ENCODE data around the gene IRX4. TPM values are rescaled to one million over a fixed set of nuclear protein-coding genes. Genes with fewer than 3 reads are reported as not detected.

Gene IRX4
- polyA plus RNA-seq, 3 donors = 0.39 to 0.61 (median 0.55) TPM

DNA sequence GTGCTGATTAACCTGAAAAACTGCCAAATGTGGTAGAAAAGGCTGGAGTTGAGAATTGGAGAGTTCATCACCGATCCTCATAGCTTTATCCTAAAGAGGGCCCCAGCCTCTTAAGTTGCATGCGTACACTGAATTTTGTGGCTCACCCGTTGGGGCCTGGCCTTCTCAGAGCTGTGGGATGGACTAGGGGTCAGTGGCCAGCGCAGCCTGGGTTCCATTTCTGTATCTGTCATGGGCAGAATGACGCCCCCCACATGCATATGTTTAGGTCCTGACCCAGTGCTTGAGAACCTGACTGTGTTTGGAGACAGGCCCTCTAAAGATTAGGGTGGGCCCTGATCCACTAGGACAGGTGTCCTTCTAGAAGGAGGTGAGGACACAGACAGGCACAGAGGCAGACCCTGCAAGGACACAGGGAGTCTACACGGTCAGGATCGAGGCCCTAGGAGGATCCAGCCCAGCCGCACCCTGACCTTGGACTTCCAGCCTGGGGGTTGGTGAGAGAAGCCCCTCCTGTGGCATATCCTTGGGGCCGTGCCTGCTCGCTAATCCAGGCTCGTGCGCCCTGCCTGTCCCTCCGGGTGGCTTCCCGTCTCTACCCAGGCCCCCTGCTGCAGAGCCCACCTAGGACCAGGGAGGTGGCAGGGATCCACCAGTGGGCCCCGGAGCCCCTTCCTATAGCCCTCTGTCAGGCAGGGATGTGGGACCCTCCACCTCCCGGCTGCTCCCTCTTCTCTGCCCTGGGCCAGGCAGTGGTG, 49.3 kb downstream of the IRX4 start:
- no peak for DNase-seq (ENCODE audit: extremely low read depth in 1 of 11, low read depth in 9 of 11, low spot score in 4 of 11)

DNA sequence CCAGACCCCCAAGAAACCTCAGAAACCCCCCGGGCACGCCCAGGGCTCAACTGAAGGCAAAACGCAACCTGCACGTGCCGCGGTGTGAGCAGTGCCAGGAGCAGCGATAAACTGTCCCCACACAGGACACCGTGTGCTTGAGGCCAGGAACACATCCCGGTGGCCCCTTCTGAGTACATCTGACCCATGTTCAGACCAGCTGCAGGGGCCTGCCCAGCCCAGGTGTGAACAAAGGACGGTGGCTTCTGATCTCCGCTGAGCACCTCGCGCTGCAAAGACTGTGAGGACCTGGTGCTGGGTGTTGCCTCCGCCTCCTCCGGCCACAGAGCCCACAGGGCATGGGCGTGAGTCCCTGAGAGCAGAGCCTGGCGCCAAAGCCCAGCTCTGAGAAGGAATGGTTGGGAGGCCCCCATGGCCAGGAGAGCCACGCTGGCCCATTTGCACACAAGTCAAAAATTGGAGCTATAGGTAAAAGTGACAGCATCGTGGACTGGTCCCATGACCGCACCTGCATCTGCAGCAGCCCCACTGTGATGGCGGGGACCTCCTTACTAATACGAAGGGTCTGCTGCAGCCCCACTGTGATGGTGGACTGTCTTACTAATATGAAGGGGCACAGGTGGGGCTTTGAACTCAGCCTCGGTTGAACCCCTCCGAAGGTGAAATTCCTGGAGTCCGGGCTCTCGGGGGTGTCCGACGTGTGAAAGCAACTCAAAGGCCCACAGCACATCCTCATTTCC, 50.0 kb downstream of the IRX4 start:
- DNase-seq (ENCODE audit: extremely low read depth in 1 of 11, low read depth in 9 of 11, low spot score in 4 of 11) = no peak

DNA sequence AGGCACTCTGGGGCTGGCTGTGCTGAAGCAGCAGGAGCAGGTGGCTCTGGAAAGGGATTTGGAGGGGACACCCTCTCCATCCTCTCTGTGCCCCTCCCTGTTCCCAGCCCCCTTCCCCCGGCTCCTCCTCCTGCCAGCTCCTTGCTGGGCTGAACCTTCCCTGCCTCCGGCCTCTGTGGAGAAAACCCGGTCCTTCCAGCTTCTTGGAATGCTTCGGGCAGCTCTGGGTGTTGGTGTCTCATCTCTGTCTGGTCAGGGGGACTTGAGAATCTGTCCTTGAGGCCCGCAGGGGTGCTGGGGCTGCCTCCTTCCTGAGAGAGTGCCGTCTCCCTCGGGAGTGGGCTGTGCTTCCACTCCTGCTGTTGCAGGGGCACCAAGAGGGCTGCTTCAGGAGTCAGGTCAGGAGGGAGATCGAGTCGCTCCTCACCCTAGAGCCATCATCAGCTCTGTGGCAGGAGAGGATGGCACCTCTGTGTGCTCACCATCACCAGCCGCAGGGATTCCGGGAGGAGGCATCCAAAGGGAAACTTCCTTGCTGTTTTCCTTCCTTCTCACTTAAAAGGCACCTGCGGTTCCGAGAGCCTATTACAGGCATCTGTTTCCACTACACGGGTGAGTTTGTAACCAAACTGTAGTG, 50.9 kb downstream of the IRX4 start:
- DNase-seq (ENCODE audit: extremely low read depth in 1 of 11, low read depth in 9 of 11, low spot score in 4 of 11) = no peak

DNA sequence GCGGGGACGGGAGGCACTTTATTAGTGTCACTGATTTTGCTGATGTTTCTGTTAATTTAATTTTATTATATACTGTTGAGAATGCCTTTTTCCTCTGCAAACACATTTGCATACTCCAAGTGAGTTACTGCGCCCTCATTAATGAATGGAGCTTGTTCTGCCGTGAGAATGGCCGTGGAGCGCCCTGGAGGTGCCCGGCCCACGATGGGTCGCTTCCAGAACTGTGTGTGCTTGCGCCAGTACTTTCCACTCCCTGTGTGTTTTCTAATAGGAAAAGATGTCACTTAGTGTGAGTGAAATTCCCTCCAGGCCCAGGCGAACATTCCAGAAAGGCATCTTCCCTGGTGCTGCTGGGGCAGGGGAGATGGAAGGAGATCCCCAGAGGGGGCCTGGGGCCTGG, 51.5 kb downstream of the IRX4 start:
- no peak for DNase-seq (ENCODE audit: extremely low read depth in 1 of 11, low read depth in 9 of 11, low spot score in 4 of 11)

DNA sequence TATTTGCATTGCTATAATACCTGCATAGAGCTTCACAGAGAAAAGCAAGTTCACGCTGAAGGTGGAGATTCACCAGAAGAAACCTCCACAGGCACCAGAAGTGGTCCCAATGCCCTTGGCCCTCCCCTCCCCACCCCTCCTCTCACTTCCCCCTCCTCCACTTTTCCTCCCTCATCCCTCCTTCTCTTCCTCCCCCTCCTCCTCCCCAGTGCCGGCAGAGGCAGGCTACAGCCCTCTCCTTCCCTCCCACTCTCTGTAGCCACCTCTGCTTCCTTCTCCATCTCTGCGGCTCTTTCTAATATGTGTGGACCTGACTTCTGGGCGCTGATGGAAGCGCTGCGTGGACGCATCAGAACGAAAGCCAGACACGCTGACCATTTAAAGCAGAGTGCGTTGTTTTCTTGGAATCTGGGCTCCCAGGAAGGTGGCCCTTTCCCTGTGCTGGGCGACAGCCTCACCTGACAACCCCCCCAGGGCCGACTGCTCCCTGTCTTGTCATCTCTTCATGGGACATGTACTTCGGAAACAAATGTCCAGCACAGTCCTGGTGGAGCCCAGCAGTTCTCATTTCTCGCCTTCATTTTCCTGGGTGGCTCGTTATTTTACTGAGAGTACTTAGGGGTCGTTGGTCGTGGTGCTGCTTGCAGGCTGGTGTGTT, 52.0 kb downstream of the IRX4 start:
- no peak for DNase-seq (ENCODE audit: extremely low read depth in 1 of 11, low read depth in 9 of 11, low spot score in 4 of 11)

DNA sequence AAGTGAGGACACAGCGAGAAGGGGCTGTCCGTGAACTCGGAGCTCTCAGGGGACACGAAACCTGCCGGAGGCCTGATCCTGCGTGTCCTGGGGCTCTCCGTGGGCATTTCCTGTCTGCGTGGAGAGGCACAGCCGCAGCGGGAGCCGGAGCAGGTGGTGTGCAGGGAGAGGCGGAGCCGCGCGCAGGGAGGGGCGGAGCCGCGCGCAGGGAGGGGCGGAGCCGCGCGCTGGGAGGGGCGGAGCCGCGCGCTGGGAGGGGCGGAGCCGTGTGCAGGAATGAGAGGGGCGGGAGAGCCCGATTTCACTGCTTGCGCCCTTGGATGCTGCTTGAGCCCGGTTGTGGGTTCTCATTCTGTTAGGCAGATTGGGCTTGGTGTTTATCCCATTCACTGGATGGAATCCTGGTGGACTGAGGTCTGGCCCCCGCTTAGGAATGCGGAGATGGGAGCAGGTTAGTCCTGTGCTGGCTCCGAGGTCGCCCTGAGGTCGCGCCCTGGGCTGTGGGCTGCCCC, 54.8 kb downstream of the IRX4 start:
- no peak for DNase-seq (ENCODE audit: extremely low read depth in 1 of 11, low read depth in 9 of 11, low spot score in 4 of 11)

Other genes with a start within 250 kb of the IRX4 start
- 10 to 100 TPM; 34.1 to 45.8 (median 39.1) TPM for gene MRPL36, start 83.1 kb downstream of the IRX4 start, polyA plus RNA-seq (ENCODE audit: insufficient read length in 3 of 3)
- 10 to 100 TPM; 59.7 to 87.5 (median 67.3) TPM for gene NDUFS6, start 81.5 kb downstream of the IRX4 start, polyA plus RNA-seq (ENCODE audit: insufficient read length in 3 of 3)

Data from renal cortex interstitium (tissue), 11 donors.